Activated CD4-positive, alpha-beta T cell treated with anti-CD3 and anti-CD28 coated beads, Interleukin-2, amount 10 ng/mL, durations not matched to agents 24 days and 14 days (primary cell): ENCODE results near the gene MTHFD1L. TPM values are rescaled to one million over a fixed set of nuclear protein-coding genes. Genes with fewer than 3 reads are reported as not detected.

Experiments used
- DNase-seq: peaks from one replicate; pipeline ENCODE4 v3.0.0; 2022
- H3K27ac Mint-ChIP-seq: one replicate; pipeline ENCODE4 v1.8.0; 2022; ENCODE audit warnings: mild to moderate bottlenecking, mixed read lengths
- H3K27me3 Mint-ChIP-seq: one replicate; pipeline ENCODE4 v1.8.0; 2022; ENCODE audit warnings: mixed read lengths
- H3K36me3 Mint-ChIP-seq: one replicate; pipeline ENCODE4 v1.8.0; 2022; ENCODE audit warnings: low read depth, mild to moderate bottlenecking, mixed read lengths
- H3K4me1 Mint-ChIP-seq: one replicate; pipeline ENCODE4 v1.8.0; 2021; ENCODE audit warnings: mixed read lengths
- H3K4me3 Mint-ChIP-seq: one replicate; pipeline ENCODE4 v1.8.0; 2022; ENCODE audit warnings: mild to moderate bottlenecking, moderate library complexity, mixed read lengths
- H3K9me3 Mint-ChIP-seq: one replicate; pipeline ENCODE4 v1.8.0; 2021; ENCODE audit warnings: mixed read lengths
- intact Hi-C: fragments of 100-400 bp; cut with micrococcal nuclease; formaldehyde crosslinking; loops from one replicate; pipeline ENCODE4 v1.15.1; 2023
- total RNA-seq: library from RNA; stranded (reverse); gene quantifications from 2 replicates; pipeline ENCODE4 v1.2.3, GENCODE V29; 2022

MTHFD1L gene
- total RNA-seq, 1 donor from 2014 or later, result 136 TPM

GRCh38 chr6:151057061-151057460 is 191.6 kb downstream of the MTHFD1L start:
- Mint-ChIP-seq H3K27me3 (no peaks in the 10 kb centered on the region), H3K4me1 (no peaks in the 10 kb centered on the region), H3K4me3 (no peak overlapping the region), H3K9me3 (no peaks in the 10 kb centered on the region), H3K36me3 (peaks cover 7% of the 10 kb centered on the region), H3K27ac (no peak overlapping the region)
- intact Hi-C loops, result no loop called here
- DNase-seq, result no peak

GRCh38 chr6:151058021-151058733 is 192.7 kb downstream of the MTHFD1L start:
- intact Hi-C loops, result no loop called here
- Mint-ChIP-seq H3K36me3 (peaks cover 5% of the 10 kb centered on the region), H3K27me3 (no peaks in the 10 kb centered on the region), H3K4me3 (no peak overlapping the region), H3K4me1 (no peaks in the 10 kb centered on the region), H3K9me3 (no peaks in the 10 kb centered on the region), H3K27ac (no peak overlapping the region)
- no peak for DNase-seq

GRCh38 chr6:151059612-151060095 is 194.2 kb downstream of the MTHFD1L start:
- no peak for DNase-seq
- no peak overlapping the region for H3K27ac Mint-ChIP-seq
- H3K4me3 Mint-ChIP-seq, result no peak overlapping the region
- no peaks in the 10 kb centered on the region for H3K4me1 Mint-ChIP-seq
- H3K9me3 Mint-ChIP-seq, result no peaks in the 10 kb centered on the region
- intact Hi-C loops, result no loop called here
- no peaks in the 10 kb centered on the region for H3K27me3 Mint-ChIP-seq
- peaks cover 4% of the 10 kb centered on the region for H3K36me3 Mint-ChIP-seq

GRCh38 chr6:151060096-151060765 is 194.7 kb downstream of the MTHFD1L start:
- Mint-ChIP-seq H3K9me3 (no peaks in the 10 kb centered on the region), H3K4me1 (no peaks in the 10 kb centered on the region), H3K36me3 (peaks cover 4% of the 10 kb centered on the region), H3K27me3 (no peaks in the 10 kb centered on the region), H3K4me3 (no peak overlapping the region), H3K27ac (no peak overlapping the region)
- DNase-seq, result no peak
- intact Hi-C loops, result no loop called here

- no peak overlapping the region for H3K27ac Mint-ChIP-seq
- no peaks in the 10 kb centered on the region for H3K4me1 Mint-ChIP-seq
- H3K27me3 Mint-ChIP-seq, result no peaks in the 10 kb centered on the region
- H3K36me3 Mint-ChIP-seq, result peaks cover 4% of the 10 kb centered on the region
- no peaks in the 10 kb centered on the region for H3K9me3 Mint-ChIP-seq
- intact Hi-C loops, result no loop called here
- no peak for DNase-seq
- H3K4me3 Mint-ChIP-seq, result no peak overlapping the region
Observed at GRCh38 chr6:151060766-151061531, 195.4 kb downstream of the MTHFD1L start.

GRCh38 chr6:151063352-151063751 is 197.8 kb downstream of the MTHFD1L start:
- Mint-ChIP-seq H3K9me3 (no peaks in the 10 kb centered on the region), H3K27me3 (no peaks in the 10 kb centered on the region), H3K4me3 (no peak overlapping the region), H3K36me3 (no peaks in the 10 kb centered on the region), H3K27ac (no peak overlapping the region), H3K4me1 (no peaks in the 10 kb centered on the region)
- intact Hi-C loops, result no loop called here
- no peak for DNase-seq

GRCh38 chr6:151063842-151064647 is 198.5 kb downstream of the MTHFD1L start:
- no peaks in the 10 kb centered on the region for H3K9me3 Mint-ChIP-seq
- H3K4me1 Mint-ChIP-seq, result no peaks in the 10 kb centered on the region
- no peak overlapping the region for H3K4me3 Mint-ChIP-seq
- intact Hi-C loops, result no loop called here
- H3K27ac Mint-ChIP-seq, result no peak overlapping the region
- no peaks in the 10 kb centered on the region for H3K36me3 Mint-ChIP-seq
- no peaks in the 10 kb centered on the region for H3K27me3 Mint-ChIP-seq
- no peak for DNase-seq

GRCh38 chr6:151065027-151065815 is 199.7 kb downstream of the MTHFD1L start:
- DNase-seq, result no peak
- no peaks in the 10 kb centered on the region for H3K27me3 Mint-ChIP-seq

GRCh38 chr6:151067684-151068596 is 202.4 kb downstream of the MTHFD1L start:
- Mint-ChIP-seq H3K36me3 (peaks cover 20% of the 10 kb centered on the region), H3K27ac (no peak overlapping the region), H3K4me1 (no peaks in the 10 kb centered on the region), H3K9me3 (no peaks in the 10 kb centered on the region), H3K27me3 (no peaks in the 10 kb centered on the region), H3K4me3 (no peak overlapping the region)
- intact Hi-C loops, result no loop called here
- DNase-seq, result no peak

More at GRCh38 chr6:151065027-151065815, 199.7 kb downstream of the MTHFD1L start:
- peaks cover 6% of the 10 kb centered on the region for H3K36me3 Mint-ChIP-seq
- no peak overlapping the region for H3K4me3 Mint-ChIP-seq
- intact Hi-C loops, result no loop called here
- H3K9me3 Mint-ChIP-seq, result no peaks in the 10 kb centered on the region
- H3K4me1 Mint-ChIP-seq, result no peaks in the 10 kb centered on the region
- H3K27ac Mint-ChIP-seq, result no peak overlapping the region

- intact Hi-C loops, result no loop called here
- Mint-ChIP-seq H3K36me3 (peaks cover 26% of the 10 kb centered on the region), H3K27ac (peak overlapping the region; percentile 73), H3K4me1 (no peaks in the 10 kb centered on the region), H3K4me3 (no peak overlapping the region), H3K9me3 (no peaks in the 10 kb centered on the region), H3K27me3 (no peaks in the 10 kb centered on the region)
- no peak for DNase-seq
Observed at GRCh38 chr6:151068761-151069312, 203.3 kb downstream of the MTHFD1L start.

GRCh38 chr6:151069641-151070040 is 204.1 kb downstream of the MTHFD1L start:
- H3K27me3 Mint-ChIP-seq, result no peaks in the 10 kb centered on the region
- H3K4me3 Mint-ChIP-seq, result no peak overlapping the region
- H3K9me3 Mint-ChIP-seq, result no peaks in the 10 kb centered on the region
- no peaks in the 10 kb centered on the region for H3K4me1 Mint-ChIP-seq
- intact Hi-C loops, result no loop called here
- no peak for DNase-seq
- H3K36me3 Mint-ChIP-seq, result peaks cover 26% of the 10 kb centered on the region
- no peak overlapping the region for H3K27ac Mint-ChIP-seq

- intact Hi-C loops, result no loop called here
- no peak overlapping the region for H3K4me3 Mint-ChIP-seq
- H3K27me3 Mint-ChIP-seq, result no peaks in the 10 kb centered on the region
- DNase-seq, result no peak
- H3K9me3 Mint-ChIP-seq, result no peaks in the 10 kb centered on the region
- no peaks in the 10 kb centered on the region for H3K4me1 Mint-ChIP-seq
- no peak overlapping the region for H3K27ac Mint-ChIP-seq
- H3K36me3 Mint-ChIP-seq, result peaks cover 26% of the 10 kb centered on the region
Observed at GRCh38 chr6:151070631-151071051, 205.1 kb downstream of the MTHFD1L start.
